H9 (cell line): ENCODE results near the gene SPECC1L. TPM values are rescaled to one million over a fixed set of nuclear protein-coding genes. Genes with fewer than 3 reads are reported as not detected.

ENCODE experiments used
- DNase-seq: peaks from one replicate; pipeline ENCODE4 v3.0.0-alpha.2; 2017
- H2AFZ ChIP-seq: one replicate; pipeline ENCODE4 v1.6.1; 2013; ENCODE audit warnings: mild to moderate bottlenecking, low read length, control low read depth, moderate library complexity
- H2AK5ac ChIP-seq: 2 replicates; pipeline ENCODE4 v1.6.1; 2013; ENCODE audit warnings: low read length, control low read depth, mixed read lengths; ENCODE audit not compliant: insufficient read length
- H2BK120ac ChIP-seq: one replicate; pipeline ENCODE4 v1.6.1; 2013; ENCODE audit warnings: low read depth, mild to moderate bottlenecking, low read length, control low read depth, inconsistent platforms; ENCODE audit not compliant: poor library complexity, severe bottlenecking
- H2BK12ac ChIP-seq: 2 replicates; pipeline ENCODE4 v1.6.1; 2013; ENCODE audit warnings: low read length, control low read depth, mixed read lengths, low read depth; ENCODE audit not compliant: insufficient read length
- H2BK15ac ChIP-seq: 2 replicates; pipeline ENCODE4 v1.6.1; 2013; ENCODE audit warnings: low read depth, low read length, control low read depth
- H2BK20ac ChIP-seq: one replicate; pipeline ENCODE4 v1.6.1; 2013; ENCODE audit warnings: low read depth, mild to moderate bottlenecking, low read length, control low read depth, inconsistent platforms; ENCODE audit not compliant: poor library complexity, severe bottlenecking
- H2BK5ac ChIP-seq: 2 replicates; pipeline ENCODE4 v1.6.1; 2013; ENCODE audit warnings: low read length, control low read depth, mixed read lengths; ENCODE audit not compliant: insufficient read length
- H3K14ac ChIP-seq: 2 replicates; pipeline ENCODE4 v1.6.1; 2013; ENCODE audit warnings: low read length, control low read depth; ENCODE audit not compliant: insufficient read depth
- H3K18ac ChIP-seq: 2 replicates; pipeline ENCODE4 v1.6.1; 2013; ENCODE audit warnings: low read depth, mild to moderate bottlenecking, mixed read lengths, low read length, control low read depth; ENCODE audit not compliant: insufficient read length
- H3K23ac ChIP-seq: 2 replicates; pipeline ENCODE4 v1.6.1; 2013; ENCODE audit warnings: low read length, control low read depth, mixed read lengths, low read depth; ENCODE audit not compliant: insufficient read length
- H3K23me2 ChIP-seq: 2 replicates; pipeline ENCODE4 v1.6.1; 2013; ENCODE audit warnings: low read depth, mild to moderate bottlenecking, mixed read lengths, low read length, control low read depth; ENCODE audit not compliant: insufficient read length, poor library complexity, severe bottlenecking
- H3K27ac ChIP-seq: 2 replicates; pipeline ENCODE4 v1.5.1; 2013; ENCODE audit warnings: low read length, control low read depth, mixed read lengths, low read depth; ENCODE audit not compliant: insufficient read length
- H3K27me3 ChIP-seq: 2 replicates; pipeline ENCODE4 v1.6.1; 2013; ENCODE audit warnings: low read length, control low read depth, inconsistent platforms; ENCODE audit not compliant: insufficient read depth
- H3K4ac ChIP-seq: 2 replicates; pipeline ENCODE4 v1.6.1; 2013; ENCODE audit warnings: low read depth, mild to moderate bottlenecking, control low read depth, inconsistent platforms, low read length, moderate library complexity
- H3K4me1 ChIP-seq: 2 replicates; pipeline ENCODE4 v1.6.1; 2013; ENCODE audit warnings: low read length, control low read depth, inconsistent platforms; ENCODE audit not compliant: insufficient read depth
- H3K4me2 ChIP-seq: 2 replicates; pipeline ENCODE4 v1.6.1; 2013; ENCODE audit warnings: low read length, control low read depth, mixed read lengths; ENCODE audit not compliant: insufficient read length, insufficient read depth
- H3K56ac ChIP-seq: 2 replicates; pipeline ENCODE4 v1.6.1; 2013; ENCODE audit warnings: low read depth, mild to moderate bottlenecking, mixed read lengths, low read length, control low read depth; ENCODE audit not compliant: insufficient read length
- H3K79me1 ChIP-seq: 2 replicates; pipeline ENCODE4 v1.6.1; 2013; ENCODE audit warnings: low read depth, mild to moderate bottlenecking, moderate library complexity, low read length, control low read depth, inconsistent platforms; ENCODE audit not compliant: insufficient read depth, poor library complexity, severe bottlenecking
- H3K79me2 ChIP-seq: 2 replicates; pipeline ENCODE4 v1.6.1; 2013; ENCODE audit warnings: low read length, control low read depth, inconsistent platforms; ENCODE audit not compliant: insufficient read depth
- H3K9ac ChIP-seq: 2 replicates; pipeline ENCODE4 v1.6.1; 2013; ENCODE audit warnings: low read length, control low read depth, mixed read lengths; ENCODE audit not compliant: insufficient read length; ENCODE audit errors: extremely low read depth
- H3K9me3 ChIP-seq: one replicate; pipeline ENCODE4 v1.6.1; 2013; ENCODE audit warnings: low read depth, low read length, inconsistent platforms; ENCODE audit not compliant: control insufficient read depth
- H3T11ph ChIP-seq: one replicate; pipeline ENCODE4 v1.6.1; 2013; ENCODE audit warnings: mild to moderate bottlenecking, low read length, control low read depth, inconsistent platforms
- H4K20me1 ChIP-seq: one replicate; pipeline ENCODE4 v1.6.1; 2013; ENCODE audit not compliant: control insufficient read depth, insufficient read length, insufficient read depth
- H4K5ac ChIP-seq: 2 replicates; pipeline ENCODE4 v1.6.1; 2013; ENCODE audit warnings: low read depth, mild to moderate bottlenecking, mixed read lengths, low read length, control low read depth; ENCODE audit not compliant: insufficient read length
- H4K8ac ChIP-seq: replicated peaks from 2 replicates; pipeline ENCODE4 v1.6.1; 2013; ENCODE audit warnings: low read length, control low read depth, mixed read lengths, low read depth; ENCODE audit not compliant: insufficient read length
- H4K91ac ChIP-seq: 2 replicates; pipeline ENCODE4 v1.6.1; 2013; ENCODE audit warnings: low read depth, mild to moderate bottlenecking, moderate library complexity, mixed read lengths, low read length, control low read depth; ENCODE audit not compliant: insufficient read length
- H3K27ac Mint-ChIP-seq, 3 experiments: 2 replicates in 2 of 3; 3 replicates in 1 of 3; pipeline ENCODE4 v1.8.0; 2020 to 2021; ENCODE audit warnings: mixed read lengths in 3 of 3, mild to moderate bottlenecking in 1 of 3, moderate library complexity in 1 of 3
- H3K27me3 Mint-ChIP-seq: 2 replicates; pipeline ENCODE4 v1.8.0; 2021; ENCODE audit warnings: low read depth, mild to moderate bottlenecking, moderate library complexity, mixed read lengths
- H3K36me3 Mint-ChIP-seq, 3 experiments: 2 replicates in 2 of 3; 3 replicates in 1 of 3; pipeline ENCODE4 v1.8.0; 2020 to 2021; ENCODE audit warnings: low read depth in 3 of 3, mixed read lengths in 3 of 3; ENCODE audit not compliant: insufficient read depth in 1 of 3
- H3K4me1 Mint-ChIP-seq, 2 experiments: 2 replicates each; pipeline ENCODE4 v1.8.0; 2020; ENCODE audit warnings: mixed read lengths in 2 of 2
- H3K4me3 Mint-ChIP-seq, 2 experiments: 2 replicates in 1 of 2; 3 replicates in 1 of 2; pipeline ENCODE4 v1.8.0; 2020 to 2021; ENCODE audit warnings: mild to moderate bottlenecking in 2 of 2, mixed read lengths in 2 of 2, moderate library complexity in 1 of 2
- H3K9me3 Mint-ChIP-seq, 2 experiments: 2 replicates in 1 of 2; 3 replicates in 1 of 2; pipeline ENCODE4 v1.8.0; 2020; ENCODE audit warnings: mild to moderate bottlenecking in 2 of 2, mixed read lengths in 2 of 2, moderate library complexity in 1 of 2
- CTCF ChIP-seq: fragments of 200-600 bp; sonication (generic); conservative IDR thresholded peaks from 3 replicates; pipeline ENCODE4 v1.8.0; 2021; ENCODE audit warnings: antibody characterized with exemption, mild to moderate bottlenecking
- WGBS: extraction: QIAGEN DNeasy Blood & Tissue Kit; methylation state at CpG from one replicate; pipeline ENCODE4 v1.1.7; 2013; ENCODE audit warnings: missing lambda C conversion rate, low lambda C conversion rate, mixed read lengths; ENCODE audit not compliant: insufficient read length; ENCODE audit errors: extremely low coverage; 5-methylcytosine and 5-hydroxymethylcytosine counted together
- total RNA-seq: library from RNA; stranded (reverse); gene quantifications from 2 replicates; pipeline ENCODE4 v1.2.1, GENCODE V29; 2021

The SPECC1L gene
- total RNA-seq, 1 experiment from 2014 or later, result 57.1 TPM

- no peak overlapping the region; a peak in 1 of 7 replicates for H3K27ac Mint-ChIP-seq
- no CpG with 5 or more reads among the region's 7 CpGs for WGBS
These were observed 141.6 kb downstream of the SPECC1L start for GRCh38 chr22:24412274-24412673.

More at GRCh38 chr22:24412274-24412673, 141.6 kb downstream of the SPECC1L start:
- H2AFZ ChIP-seq, result no peak overlapping the region
- no peaks in the 10 kb centered on the region for H3K9me3 Mint-ChIP-seq
- no peak overlapping the region for H3K14ac ChIP-seq
- H3K9me3 ChIP-seq, result no peaks in the 10 kb centered on the region
- no peak overlapping the region for H2BK15ac ChIP-seq
- H3K4ac ChIP-seq, result no peak overlapping the region
- H2BK12ac ChIP-seq, result no peak overlapping the region
- H2BK20ac ChIP-seq, result no peak overlapping the region
- no peak overlapping the region for H4K91ac ChIP-seq
- H3K79me2 ChIP-seq, result no peaks in the 10 kb centered on the region
- H3K56ac ChIP-seq, result no peak overlapping the region
- H3K4me2 ChIP-seq, result no peak overlapping the region
- no peak overlapping the region for H4K8ac ChIP-seq
- H3K4me1 Mint-ChIP-seq, result peaks cover under 1% of the 10 kb centered on the region in 2 experiments; a peak in 3 of 4 replicates
- H4K20me1 ChIP-seq, result no peaks in the 10 kb centered on the region
- no peak overlapping the region for H4K5ac ChIP-seq
- H3T11ph ChIP-seq, result no peak overlapping the region
- H3K36me3 Mint-ChIP-seq, result peaks cover 4 to 32% (median 32%) of the 10 kb centered on the region in 3 experiments; a peak in 6 of 7 replicates
- H3K23me2 ChIP-seq, result no peaks in the 10 kb centered on the region
- H3K27me3 Mint-ChIP-seq, result no peaks in the 10 kb centered on the region
- H2BK5ac ChIP-seq, result no peak overlapping the region
- H3K27ac ChIP-seq, result no peak overlapping the region
- no peak overlapping the region for H3K18ac ChIP-seq
- H3K4me3 Mint-ChIP-seq, result no peak overlapping the region
- H3K4me1 ChIP-seq, result no peaks in the 10 kb centered on the region
- H3K23ac ChIP-seq, result no peak overlapping the region
- H3K79me1 ChIP-seq, result no peaks in the 10 kb centered on the region
- H3K9ac ChIP-seq, result no peak overlapping the region
- no peak overlapping the region for H2BK120ac ChIP-seq
- TF ChIP-seq CTCF, result no peak
- no peaks in the 10 kb centered on the region for H3K27me3 ChIP-seq
- no peak overlapping the region for H2AK5ac ChIP-seq
- no peak for DNase-seq
